ENCODE results near the gene TBXAS1.

TBXAS1 gene

DNA sequence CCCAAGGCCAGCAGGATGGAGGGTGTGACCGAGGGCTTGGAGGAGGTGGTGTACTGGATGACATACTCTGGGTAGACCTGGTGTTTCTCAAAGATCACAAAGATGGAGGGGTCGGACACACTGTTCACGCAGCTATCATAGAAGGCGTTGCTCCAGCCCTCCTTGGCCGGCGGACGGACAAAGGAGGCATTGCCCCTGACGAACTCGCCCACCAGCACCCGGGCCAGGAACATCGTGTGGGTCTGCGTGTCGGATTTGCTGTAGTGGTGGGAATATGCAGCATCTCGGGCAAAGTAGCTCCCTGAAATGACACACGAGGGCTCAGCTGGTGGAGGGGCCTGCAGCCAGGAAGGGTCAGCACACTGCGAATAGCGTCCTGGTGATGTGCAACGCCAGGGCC lies 195.5 kb downstream of the TBXAS1 start:
- DNase-seq (ENCODE audit: low spot score) = no peak

DNA sequence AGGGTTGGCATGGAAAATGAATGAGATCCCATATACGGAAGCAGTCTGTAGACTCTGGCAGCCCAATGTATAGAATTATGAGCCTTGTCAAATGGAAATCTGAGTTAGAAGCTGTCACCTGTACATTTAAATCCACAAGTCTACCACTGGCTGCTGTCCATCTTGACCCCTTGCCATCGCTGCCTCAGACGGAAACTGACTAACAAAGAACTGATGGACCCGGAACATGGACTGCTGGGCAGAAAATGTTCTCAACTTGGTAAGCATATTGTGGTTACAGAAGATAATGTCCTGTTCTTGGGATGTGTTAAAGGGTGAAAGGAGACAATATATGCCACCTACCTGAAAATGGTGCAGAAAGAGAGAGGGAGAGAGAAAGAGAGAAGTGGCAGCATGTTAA lies 196.2 kb downstream of the TBXAS1 start:
- DNase-seq (ENCODE audit: low spot score) = no peak

DNA sequence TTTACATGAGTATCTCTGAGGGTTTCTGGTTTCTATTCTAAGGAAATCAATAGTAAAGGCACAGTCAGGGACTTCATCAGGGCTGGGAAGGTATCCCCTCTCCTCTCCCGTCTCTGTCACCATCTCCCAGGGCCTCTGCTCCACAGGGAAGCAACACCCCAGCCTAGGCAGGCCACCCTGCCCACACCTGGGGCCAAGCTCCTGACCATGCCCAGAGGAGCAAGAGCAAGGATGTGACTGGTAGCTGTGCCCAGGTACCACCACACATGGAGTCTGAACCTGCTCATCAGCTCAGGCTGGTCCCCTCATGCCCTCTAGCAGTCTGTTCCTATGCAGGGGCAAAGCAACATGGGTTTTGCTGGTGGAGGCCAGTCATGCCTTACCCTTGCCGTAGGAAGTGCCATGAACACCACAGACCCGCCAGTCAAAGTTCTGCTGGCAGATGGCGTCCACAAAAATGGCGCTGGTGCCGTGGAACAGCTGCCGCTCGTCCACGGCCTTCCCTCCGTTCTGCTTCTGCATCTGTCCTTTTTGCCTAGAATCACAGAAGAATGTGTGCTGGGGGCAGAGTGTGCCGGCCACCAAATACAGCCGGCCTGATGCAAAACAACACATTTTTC lies 196.9 kb downstream of the TBXAS1 start:
- DNase-seq (ENCODE audit: low spot score) = no peak

DNA sequence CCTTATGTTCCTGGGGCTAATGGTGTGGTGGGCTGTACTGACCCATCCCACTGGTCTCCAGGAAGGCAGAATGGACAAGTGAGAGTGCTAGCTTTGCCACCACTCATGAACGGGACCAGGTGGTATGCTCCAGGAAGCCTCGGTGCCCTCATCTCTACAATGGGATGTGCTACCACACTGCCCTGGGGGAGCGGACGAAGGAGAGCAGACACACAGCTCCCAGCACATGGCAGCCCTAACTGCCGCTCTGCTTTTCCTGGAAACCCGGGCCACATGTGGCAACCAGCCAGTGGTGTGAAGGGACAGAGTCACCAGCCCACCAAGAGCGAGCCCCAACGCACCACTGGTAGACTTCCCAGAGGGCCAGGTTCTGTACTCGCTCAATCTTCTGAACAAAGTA lies 197.9 kb downstream of the TBXAS1 start:
- DNase-seq (ENCODE audit: low spot score) = no peak

DNA sequence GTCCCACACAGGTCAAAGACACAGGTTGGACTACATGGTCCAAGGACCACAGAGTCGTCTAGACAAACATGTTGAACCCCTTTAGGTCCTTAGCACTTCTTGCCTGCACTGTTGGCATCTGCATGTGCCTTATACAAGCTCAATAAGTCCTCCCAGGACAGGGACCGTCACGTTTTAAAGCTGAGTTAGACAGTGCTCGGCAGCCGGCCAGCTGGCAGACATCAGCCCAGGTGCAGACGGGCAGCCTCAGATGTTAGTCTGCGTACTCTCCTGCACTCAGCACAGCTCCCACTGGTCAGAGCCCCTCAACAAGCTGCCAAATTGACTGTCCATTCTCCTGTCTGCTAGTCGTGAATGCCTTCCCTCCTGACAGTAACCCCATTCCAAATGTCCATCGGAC lies 198.8 kb downstream of the TBXAS1 start:
- no peak for DNase-seq (ENCODE audit: low spot score)

DNA sequence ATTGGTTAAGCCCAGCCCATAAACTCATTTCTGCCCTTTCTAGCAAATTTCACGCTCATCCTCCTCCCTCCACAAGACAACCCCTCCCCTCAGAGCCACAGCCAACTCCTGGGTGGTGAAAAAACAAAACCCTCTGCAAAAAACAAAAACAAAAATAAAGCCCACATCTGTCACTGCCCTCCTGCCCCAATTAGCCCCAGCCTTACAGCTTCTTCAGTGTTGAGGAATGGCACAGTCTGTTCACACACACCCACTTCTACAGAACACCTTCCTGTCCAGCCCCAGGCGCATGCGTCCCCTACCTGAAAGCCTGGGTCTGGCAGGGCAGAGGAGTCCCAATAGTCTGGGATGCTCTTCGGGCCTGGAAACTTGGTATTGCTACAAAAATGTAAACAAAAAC lies 199.2 kb downstream of the TBXAS1 start:
- DNase-seq (ENCODE audit: low spot score) = no peak

DNA sequence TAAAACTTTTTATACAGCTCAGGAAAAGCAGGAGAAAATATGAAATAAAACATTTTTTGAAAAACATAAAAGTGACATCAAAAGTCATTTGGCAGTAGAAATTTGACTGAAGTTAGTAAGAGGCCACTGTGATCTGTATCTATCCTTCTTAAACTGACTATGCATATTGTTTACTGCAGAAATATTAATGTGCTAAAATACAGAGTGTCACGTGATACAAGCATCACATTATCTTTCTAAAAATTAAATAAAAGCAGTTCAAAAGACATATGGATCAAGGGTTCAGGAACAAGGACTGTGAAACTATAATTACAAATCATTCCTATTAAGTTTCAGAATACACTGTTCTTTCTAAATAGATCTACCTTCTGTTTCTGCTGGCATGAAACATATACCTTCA lies 200.0 kb downstream of the TBXAS1 start:
- no peak for DNase-seq (ENCODE audit: low spot score)

DNA sequence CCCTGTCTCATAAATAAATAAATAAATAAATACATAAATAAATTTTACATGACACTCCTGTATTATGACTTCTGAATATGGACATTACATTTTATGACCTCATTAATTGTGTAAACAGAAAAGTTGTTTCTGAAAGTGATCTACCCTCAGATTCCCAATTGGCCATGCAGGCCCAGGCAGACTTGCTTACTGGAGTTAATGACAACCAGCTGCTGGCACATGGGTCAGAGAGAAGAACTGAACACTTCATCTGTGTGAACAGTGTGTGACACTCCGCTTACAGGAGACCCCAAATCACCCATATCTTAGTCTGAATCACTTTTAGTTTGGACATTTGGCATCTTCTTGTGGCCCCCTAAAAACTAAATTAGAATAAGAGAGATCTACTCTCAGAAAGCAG lies 202.3 kb downstream of the TBXAS1 start:
- DNase-seq (ENCODE audit: low spot score) = no peak

DNA sequence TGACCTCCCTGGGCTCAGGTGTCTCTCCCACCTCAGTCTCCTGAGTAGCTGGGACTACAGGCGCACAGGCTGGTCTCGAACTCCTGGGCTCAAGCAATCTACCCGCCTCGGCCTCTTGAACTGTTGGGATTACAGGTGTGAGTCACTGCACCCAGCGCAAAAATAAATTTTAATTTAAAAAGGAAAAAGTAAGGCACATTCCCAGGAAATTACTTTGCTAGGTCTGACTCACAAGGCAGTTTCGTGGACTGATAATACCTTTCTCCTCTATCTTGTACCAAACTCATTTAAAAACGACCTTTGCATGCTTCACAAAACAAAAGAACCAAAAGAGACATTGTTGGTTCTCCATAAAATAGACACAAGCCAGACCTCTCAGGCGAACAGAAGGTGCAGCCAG lies 204.0 kb downstream of the TBXAS1 start:
- no peak for DNase-seq (ENCODE audit: low spot score)

DNA sequence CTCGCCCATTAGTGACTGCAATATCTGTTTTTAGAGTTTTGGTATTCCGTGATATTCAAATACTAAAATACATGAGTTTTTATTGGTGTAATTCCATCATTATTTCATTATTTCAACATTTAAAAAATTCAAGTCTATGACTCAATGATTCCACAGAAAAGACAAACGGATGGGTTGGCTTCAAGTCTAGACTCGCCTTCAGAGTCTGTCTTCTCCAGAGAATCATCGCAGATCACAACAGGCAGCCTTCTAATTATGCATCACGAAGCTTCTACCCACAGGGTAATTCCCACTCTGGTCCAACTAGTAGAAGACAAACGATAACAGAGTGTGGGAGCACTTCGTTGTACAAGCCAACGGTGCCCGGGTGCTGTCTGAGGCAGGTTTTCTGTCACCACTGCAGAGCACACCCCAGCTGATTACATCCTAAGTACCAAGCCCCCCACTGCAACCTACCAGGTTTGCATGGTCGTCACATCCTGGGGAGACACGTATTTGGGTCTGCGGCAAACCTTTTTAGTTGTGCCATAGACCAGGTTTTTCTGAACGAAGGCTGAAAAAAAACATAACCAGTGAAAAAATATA lies 204.8 kb downstream of the TBXAS1 start:
- DNase-seq (ENCODE audit: low spot score) = no peak

DNA sequence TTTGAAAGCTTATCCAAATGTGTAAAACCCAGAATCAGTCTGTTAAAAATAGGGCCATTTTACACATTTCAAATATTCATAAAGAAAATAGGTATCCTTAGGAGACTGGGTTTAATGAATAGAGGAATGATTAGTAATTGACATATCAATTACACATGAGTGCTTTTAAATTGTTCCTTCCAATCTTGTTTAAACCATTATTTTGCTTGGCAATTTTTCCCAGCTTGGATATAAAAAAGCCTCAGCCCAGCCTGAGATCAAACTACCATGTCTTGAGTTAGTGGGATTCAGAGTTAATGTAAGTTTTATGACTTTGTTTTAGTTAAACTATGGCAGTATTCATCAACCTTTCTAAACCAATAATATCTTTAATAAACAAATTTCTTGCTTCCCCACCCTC lies 205.4 kb downstream of the TBXAS1 start:
- DNase-seq (ENCODE audit: low spot score) = no peak

DNA sequence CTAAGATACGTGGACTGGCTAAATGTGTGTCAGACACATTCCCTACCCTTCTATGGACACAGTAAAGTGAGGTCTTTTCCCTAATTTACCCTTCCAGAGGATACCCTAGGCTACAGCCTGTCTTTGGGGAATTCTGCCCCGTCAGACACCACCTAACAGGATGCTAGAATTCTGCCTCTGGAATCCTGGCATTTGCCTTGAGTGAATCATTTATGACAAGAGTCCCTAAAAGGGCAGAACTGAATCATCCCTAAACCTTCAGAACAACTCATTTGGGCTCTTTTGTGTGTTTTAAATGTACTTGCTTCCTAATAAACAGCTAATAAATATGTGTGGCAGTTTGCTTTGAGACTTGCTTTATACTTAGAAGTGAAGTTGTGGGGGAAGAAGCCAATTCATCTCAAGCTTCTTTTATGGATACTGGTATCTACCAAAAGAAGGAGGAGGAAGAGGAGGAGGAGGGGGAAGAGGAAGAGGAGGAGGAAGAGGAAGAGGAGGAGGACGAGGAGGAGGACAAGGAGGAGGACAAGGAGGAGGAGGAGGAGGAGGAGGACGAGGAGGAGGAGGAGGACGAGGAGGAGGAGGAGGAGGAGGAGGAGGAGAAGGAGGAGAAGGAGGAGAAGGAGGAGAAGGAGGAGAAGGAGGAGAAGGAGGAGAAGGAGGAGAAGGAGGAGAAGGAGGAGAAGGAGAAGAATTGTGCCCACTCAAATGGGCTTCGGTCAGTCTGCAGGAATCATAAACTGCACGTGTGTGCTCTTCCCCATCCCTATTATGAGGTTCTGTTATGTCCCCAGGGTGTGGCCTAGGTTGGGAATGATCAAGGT lies 206.5 kb downstream of the TBXAS1 start:
- peak; percentile 66 for DNase-seq (ENCODE audit: low spot score)

DNA sequence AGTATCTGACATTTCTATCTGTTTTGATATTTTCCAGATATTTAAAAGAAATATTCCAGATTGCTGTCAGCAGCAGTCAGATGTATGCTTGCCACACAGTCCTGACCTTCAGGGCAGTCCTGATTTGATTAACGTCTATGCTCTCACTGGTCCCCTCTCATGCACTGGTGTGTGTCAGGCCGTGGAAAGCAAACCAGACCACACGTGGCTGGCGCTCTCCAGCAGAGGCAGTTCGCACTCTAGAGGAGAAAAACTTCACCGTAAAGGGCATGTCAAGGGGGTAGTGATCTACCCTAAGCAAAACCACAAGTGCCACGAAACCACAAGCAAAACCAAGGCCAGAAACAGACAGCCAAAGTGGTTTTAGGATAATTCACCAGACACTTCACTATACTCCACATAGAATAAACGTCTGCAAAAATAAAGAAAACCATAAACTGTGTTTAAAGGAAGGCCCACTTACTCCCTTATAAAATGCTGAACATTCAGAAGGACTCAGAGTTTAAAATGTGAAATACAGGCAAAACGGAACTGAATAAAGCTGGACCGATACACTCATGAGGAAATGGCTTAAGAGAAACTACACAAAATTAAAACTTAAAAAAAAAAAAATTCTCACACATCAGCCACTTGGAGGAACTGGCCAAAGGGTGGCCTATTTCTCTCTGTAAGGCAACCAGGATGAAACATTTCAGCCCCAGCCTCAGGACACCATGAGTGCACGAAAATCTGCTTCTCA lies 207.3 kb downstream of the TBXAS1 start:
- no peak for DNase-seq (ENCODE audit: low spot score)

DNA sequence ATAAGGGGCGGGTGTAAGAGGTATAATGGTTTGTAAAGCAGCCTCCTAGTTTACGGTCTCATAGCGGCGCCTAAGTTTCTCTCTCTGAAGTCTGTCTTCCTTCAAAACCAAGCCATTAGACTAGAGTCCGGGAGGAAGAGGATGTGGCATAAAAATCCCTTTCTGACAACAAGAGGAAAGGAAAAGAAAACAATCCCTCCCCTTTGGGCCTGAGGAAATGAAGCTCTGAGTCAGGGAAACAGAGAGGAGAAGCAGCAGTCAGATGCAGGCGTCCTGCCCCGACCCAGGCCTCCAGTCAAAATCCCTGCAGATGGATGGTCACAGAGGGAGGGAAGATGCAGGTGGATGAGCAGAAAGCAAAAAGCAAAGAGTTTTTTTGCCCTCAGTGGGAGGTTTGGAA lies 210.0 kb downstream of the TBXAS1 start:
- no peak for DNase-seq (ENCODE audit: low spot score)

DNA sequence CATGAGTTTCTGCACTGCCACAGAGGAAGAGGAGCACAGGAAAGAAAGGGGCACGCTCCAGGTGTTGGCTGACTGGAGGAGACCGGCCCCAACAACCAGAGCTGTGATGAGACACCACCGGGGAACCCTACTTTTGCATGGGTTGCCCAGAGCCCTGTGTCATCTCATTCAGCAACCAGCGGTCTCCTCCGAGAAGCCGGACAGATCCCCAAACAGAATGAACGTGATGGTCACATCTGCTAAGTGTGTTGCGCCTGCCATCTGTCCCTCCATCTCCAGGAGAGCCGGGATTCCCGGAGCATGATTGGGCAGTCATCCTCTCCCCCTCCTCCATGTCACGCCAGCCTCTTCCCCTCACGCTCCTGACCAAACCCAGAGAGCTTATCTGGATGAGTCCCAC lies 210.8 kb downstream of the TBXAS1 start:
- no peak for DNase-seq (ENCODE audit: low spot score)

DNA sequence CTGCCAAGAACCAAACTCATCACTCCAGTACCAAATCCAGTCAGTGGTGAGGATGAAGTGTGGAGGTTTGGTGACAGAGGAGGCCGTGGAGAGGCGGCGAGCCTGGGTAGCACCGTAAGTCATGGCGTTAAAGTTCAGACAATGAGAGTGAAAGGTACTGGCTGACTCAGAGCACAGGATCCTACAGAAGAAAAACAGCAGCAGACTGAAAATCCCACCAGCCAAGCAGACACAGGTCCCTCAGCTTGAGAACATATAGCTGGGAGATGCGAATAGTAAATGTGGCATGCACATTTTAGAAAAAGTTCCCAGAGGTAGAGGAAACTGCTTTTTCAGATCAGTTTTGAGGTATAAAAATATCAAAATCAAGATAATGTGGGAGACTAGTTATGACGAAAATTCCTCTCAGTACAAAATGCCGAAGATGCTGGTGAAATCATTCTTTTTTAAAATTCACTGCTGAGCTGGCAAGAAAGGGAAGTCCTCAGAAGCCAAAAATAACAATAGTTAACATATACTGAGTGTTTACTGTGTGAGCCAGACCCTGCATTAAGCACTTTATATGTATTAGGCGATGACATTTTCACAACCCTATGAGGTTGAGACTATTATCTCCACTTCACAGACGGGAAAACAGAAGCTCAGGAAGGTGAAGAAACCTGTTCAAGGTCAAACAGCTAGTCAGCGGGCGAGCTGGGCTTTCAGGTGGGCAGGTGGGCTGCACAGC lies 212.8 kb downstream of the TBXAS1 start:
- DNase-seq (ENCODE audit: low spot score) = no peak

DNA sequence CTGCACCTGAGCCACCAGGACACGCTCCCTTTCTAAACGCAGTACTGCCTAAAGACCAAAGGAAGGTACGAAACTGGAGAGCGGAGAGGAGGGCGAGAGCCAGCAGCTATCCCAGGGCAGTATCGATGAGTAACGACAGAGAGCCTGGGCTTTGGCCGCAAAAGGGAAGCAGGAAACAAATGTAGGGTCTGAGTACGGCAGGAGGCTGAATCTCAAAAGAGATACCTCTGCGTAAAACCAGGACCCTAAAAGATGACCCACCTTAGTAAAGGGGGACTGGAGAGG lies 213.3 kb downstream of the TBXAS1 start:
- DNase-seq (ENCODE audit: low spot score) = no peak

DNA sequence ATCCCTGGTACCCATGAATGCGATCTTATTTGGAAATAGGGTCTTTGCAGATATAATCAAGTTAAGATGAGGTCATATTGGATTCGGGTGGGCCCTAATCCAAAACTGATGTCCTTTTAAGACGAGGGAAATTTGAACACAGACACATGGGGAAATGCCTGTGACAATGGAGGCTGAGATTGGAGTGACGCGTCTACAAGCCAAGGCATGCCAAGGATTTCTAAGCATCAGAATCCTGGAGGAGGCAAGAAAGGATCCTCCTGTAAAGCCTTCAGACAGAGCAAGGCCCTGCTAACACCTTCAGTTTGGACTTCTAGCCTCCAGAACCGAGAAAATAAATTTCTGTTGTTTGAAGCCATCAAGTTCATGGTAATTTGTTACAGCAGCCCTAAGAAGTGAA lies 215.2 kb downstream of the TBXAS1 start:
- DNase-seq (ENCODE audit: low spot score) = no peak

DNA sequence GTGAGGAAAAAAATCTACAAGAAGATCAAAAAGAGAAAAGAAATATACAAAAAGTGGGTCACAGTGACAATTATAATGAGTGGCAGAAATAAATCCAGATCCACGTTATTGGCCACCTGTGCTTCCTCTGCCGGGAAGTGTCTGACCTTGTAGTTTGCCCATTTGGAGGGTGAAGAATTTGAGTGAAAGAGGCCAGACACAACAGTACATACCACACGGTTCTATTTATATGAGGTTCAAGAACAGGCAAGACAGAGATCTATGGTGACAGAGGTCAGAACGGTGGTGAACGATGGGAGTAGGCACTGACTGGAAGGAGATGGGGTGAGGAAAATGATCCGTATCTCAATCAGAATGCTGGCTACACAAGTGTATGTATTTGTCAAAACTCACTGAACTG lies 216.6 kb downstream of the TBXAS1 start:
- no peak for DNase-seq (ENCODE audit: low spot score)

DNA sequence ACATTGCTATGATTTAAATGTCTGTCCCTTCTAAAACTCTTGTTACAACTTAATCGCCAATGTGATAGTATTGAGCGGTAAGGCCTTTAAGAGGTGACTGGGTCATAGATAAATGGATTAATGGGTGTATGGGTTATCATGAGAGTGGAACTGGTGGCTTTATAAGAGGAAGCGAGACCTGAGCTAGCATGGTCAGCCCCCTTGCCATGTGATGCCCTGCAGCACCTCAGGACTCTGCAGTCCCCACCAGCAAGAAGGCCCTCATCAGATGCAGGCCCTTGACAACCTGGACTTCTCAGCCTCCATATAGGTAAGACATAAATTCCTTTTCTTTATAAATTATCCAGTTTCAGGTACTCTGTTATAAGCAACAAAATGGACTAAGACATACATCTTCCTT lies 218.1 kb downstream of the TBXAS1 start:
- no peak for DNase-seq (ENCODE audit: low spot score)

DNA sequence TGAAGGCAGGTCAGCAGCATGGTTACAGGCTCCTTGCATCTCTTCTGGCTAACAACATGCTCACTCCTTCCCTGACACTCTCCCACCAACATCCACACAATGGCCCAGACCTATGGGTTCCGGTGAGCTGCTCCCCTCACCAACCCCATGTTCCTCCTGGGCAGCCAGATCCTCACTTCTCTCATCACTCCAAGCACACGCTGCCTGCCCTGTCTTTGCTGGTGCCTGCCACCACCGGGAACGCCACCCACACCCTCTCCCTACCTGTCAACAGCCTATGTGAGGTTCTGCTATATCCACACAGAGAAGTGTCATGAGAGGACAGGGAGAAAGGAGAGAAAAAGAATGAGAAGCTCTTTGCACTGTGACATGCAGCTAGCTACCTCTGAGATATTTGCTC lies 219.1 kb downstream of the TBXAS1 start:
- no peak for DNase-seq (ENCODE audit: low spot score)

DNA sequence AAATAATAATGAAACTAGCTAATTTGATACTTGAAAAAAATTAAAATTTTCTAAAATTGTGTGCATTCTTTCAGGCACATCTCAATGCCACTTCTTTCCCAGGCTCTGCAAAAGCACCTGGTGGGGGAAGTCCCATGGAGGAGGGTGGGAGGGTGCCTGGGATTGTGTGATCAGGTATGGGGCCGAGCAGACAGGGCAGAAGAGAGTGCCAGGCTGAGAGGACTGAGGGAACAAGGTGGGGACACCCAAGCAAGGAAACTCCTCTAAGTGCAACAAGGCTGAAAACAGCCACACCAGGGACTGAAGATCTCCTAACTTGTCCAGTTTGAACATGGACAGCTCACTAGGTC lies 219.9 kb downstream of the TBXAS1 start:
- no peak for DNase-seq (ENCODE audit: low spot score)

All from kidney tubule cell (primary cell).